GM12801 (cell line): ENCODE results near the gene PKM.

Experiments used
- CTCF ChIP-seq: IDR thresholded peaks from one replicate; pipeline ENCODE4 v1.5.1; 2011; ENCODE audit warnings: control low read depth; ENCODE audit not compliant: insufficient read length; ENCODE audit errors: extremely low read depth

Gene PKM

GRCh38 chr15:72180761-72181324, 50.1 kb downstream of the PKM start:
- no peak for TF ChIP-seq CTCF

DNA sequence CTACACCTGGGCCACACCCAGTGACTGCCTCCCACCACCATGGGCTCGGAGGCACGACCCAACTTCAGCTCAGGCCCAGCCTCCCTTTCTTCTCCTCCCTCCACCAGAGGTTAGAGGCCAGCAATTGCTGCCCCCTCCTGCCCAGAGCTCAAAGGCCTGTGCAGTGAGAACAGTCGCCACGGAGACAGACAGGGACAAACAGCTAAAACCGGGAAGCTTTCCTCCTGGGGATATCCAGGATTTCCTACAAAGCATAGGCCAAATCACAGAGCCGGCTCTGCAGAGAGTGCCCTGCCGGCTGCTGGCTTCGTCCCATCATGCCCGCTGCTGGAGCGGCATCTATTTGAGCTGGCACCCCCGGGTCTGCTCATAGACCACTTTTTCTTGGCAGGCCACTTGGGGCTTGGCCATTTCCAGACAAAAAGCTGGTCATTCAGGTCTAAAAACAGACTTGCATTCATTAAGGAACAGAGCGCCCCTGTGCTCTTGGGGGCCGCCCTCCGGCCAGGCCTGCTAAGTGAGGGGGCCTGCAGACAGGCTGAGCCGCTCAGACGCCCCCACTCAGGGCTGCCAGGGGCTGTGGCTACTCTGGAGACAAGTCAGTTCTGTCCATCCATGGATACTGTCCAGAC, 50.9 kb downstream of the PKM start:
- no peak for TF ChIP-seq CTCF

DNA sequence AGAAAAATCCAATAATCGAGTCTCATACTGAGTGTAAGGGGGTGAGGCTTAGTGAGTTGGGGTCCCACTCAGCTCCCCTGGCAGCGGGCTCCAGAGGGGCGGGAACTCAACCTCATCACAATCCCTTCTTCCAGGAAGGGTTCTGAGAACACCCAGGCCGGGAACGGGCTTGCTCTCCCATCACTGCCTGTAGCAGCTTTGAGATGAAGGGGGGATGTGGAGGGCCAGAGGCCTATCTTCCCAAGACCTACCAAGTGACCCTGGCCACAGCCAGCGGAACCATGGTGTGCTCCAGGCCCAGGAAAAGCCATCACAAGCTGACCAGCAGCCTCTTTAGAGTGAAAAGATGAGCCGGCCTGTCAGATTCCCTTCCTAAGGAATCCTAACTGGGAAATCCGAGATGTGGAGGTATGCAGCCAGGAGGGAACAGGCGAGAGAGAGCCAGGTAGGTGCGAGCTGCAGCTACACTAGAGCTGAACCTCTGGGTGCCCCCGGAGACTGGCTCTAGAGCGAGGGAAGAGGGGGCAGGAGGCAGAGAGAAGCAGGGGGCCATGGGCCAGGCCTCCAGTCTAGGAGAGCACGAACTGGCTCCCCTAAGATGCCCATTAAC, 51.9 kb downstream of the PKM start:
- TF ChIP-seq CTCF, result no peak

DNA sequence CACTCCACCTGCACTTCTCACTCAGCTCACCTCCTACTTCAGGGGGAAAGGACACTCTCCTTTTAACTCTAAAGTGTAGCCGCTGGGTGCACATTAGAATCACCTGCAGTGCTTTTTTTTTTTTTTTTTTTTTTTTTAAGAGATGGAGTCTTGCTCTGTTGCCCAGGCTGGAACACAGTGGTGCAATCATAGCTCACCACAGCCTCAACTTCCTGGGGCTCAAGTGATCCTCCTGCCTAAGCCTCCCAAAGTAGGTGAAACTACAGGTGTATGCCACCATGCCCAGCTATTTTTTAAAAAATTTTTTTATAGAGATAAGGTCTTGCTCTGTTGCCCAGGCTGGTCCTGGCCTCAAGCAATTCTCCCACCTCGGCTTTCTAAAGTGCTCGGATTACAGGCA, 54.2 kb downstream of the PKM start:
- no peak for TF ChIP-seq CTCF

GRCh38 chr15:72176159-72176558, 54.8 kb downstream of the PKM start:
- no peak for TF ChIP-seq CTCF

DNA sequence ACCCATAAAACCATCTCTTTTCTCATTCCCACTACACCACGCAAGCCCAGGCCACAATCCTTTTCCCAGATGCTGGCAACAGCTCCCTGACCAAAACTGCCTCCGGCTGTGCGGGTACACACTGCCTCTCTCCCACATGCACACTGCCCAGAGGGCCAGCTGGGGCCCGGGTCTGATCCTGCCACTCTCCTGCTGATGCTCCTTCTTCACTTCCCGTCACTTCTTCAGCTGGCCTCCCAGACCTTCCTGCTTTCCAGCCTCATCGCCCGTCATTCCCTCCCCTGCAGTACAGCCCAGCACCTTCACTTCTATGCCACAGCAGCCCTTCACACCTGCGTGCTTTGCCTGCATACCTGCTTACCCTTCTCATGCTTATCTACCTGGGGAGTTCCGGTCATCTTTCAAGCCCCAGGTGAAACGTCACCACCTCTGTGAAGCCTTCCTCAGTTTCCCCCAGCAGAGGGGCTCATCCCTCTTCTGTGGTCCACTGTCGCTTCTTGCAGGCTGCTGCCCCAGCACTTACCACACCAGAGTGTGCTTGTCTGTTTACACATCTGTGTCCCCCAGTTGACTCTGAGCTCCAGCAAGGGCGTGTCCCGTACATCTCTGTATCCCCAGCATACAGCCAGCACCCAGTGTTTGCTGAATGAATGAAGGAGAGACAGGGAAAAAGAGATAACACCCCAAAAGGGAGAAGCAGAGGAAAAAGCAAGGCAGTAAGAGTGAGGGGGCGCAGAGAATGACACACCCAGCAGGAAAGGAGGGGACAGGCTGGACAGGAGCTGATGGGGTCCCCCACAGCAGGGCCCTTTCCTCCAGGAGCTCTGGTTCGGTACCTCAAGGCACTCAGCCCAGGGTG, 55.6 kb downstream of the PKM start:
- no peak for TF ChIP-seq CTCF

- no peak for TF ChIP-seq CTCF
These were observed 56.3 kb downstream of the PKM start for GRCh38 chr15:72174551-72175165.
